ENCODE results near the gene CNPPD1.

Gene CNPPD1

DNA sequence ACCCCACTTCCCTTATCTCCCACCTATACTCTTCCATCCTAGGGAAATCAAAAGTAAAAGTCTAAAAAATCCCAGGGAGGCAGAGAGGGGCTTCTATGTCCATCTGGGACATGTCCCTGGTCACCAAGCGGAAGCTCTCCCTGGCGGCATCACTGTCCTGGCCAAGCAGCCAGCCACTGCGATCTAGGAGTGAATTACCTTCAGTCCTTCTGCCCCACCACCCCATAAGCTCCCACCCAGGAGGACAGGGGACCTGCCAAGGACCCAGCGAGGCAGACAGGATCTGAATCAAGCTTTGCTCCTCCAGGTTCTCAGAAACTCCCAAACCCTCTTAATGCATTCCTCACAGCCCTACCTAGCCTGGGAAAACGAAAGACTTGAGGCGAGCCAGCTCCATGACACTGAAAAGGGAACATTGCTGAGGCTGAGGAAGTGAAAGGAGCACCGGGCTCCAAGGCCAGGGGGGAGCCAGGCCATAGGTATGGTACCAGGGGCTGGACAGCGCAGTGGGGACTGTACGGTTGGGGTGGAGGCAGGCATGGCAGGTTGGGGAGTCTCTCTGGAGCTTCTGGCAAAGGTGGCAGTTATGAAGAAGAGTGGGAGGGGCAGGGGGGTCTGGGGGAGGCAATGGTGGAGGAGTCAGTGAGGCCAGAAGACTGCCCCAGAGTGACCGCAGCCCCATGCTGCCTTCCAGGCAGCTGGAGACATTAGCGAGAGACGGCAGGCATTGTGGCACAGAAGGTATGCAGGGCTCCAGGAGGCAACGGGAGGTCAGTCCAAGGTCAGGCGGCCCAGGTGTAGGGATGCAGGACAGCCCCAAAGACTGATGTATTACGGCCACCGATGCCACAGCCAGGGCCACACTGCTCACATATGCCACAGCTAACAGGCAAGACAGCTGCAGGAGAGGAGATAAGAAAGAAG is 4.2 kb downstream of the CNPPD1 start:
- H3K4me1 ChIP-seq (ENCODE audit: control insufficient read depth in 5 of 5, insufficient read depth in 5 of 5, low read length in 5 of 5): peaks cover 4 to 39% (median 21%) of the 10 kb centered on the region in 5 donors
- peaks cover 0 to 38% (median 32%) of the 10 kb centered on the region in 5 donors for H3K36me3 ChIP-seq (ENCODE audit: control insufficient read depth in 5 of 5, insufficient read depth in 5 of 5, low read length in 5 of 5)
- no peak overlapping the region for H3K4me3 ChIP-seq (ENCODE audit: low read depth in 1 of 5, low read length in 5 of 5)
- no peak overlapping the region for H3K9ac ChIP-seq (ENCODE audit: low read length in 5 of 5)
- H3K27ac ChIP-seq (ENCODE audit: low read depth, low read length): peak overlapping the region; percentile 71
- no peaks in the 10 kb centered on the region for H3K27me3 ChIP-seq (ENCODE audit: control insufficient read depth in 5 of 5, insufficient read depth in 4 of 5, low read length in 5 of 5)
- no peaks in the 10 kb centered on the region for H3K9me3 ChIP-seq (ENCODE audit: control insufficient read depth in 5 of 5, low read length in 5 of 5)

DNA sequence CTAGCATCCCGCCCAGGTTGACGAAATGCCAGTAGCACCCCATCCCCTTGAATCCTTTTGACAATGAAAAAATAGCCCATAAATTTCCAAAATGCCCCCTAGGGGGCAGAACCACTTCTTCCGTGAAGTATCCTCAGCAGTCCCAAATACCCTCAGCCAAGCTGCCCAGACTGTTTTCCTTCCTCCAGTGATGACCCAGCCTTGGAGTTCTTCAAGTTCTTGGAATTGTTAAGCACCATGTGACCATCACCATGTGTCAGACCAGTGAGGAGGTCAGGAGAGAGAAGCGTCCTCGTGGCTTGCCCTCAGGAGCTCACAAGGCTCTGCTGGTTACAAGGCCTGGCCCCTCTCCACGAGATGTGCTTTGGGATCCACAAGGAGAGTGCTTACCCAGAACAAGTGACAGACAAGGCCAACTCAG is 5.5 kb downstream of the CNPPD1 start:
- H3K27ac ChIP-seq (ENCODE audit: low read depth, low read length): peak overlapping the region; percentile 71
- H3K4me1 ChIP-seq (ENCODE audit: control insufficient read depth in 5 of 5, insufficient read depth in 5 of 5, low read length in 5 of 5): peaks cover 3 to 27% (median 18%) of the 10 kb centered on the region in 5 donors
- H3K4me3 ChIP-seq (ENCODE audit: low read depth in 1 of 5, low read length in 5 of 5): no peak overlapping the region
- H3K36me3 ChIP-seq (ENCODE audit: control insufficient read depth in 5 of 5, insufficient read depth in 5 of 5, low read length in 5 of 5): peaks cover 0 to 38% (median 32%) of the 10 kb centered on the region in 5 donors
- no peaks in the 10 kb centered on the region for H3K27me3 ChIP-seq (ENCODE audit: control insufficient read depth in 5 of 5, insufficient read depth in 4 of 5, low read length in 5 of 5)
- H3K9ac ChIP-seq (ENCODE audit: low read length in 5 of 5): peak overlapping the region in 4 of 5 donors; percentile 3 to 48 (median 30)
- H3K9me3 ChIP-seq (ENCODE audit: control insufficient read depth in 5 of 5, low read length in 5 of 5): no peaks in the 10 kb centered on the region

- Histone ChIP-seq H3K4me1 (ENCODE audit: control insufficient read depth in 5 of 5, insufficient read depth in 5 of 5, low read length in 5 of 5) (peaks cover 3 to 17% (median 9%) of the 10 kb centered on the region in 5 donors), H3K27me3 (ENCODE audit: control insufficient read depth in 5 of 5, insufficient read depth in 4 of 5, low read length in 5 of 5) (no peaks in the 10 kb centered on the region), H3K4me3 (ENCODE audit: low read depth in 1 of 5, low read length in 5 of 5) (no peak within 1 kb of the TSS), H3K9ac (ENCODE audit: low read length in 5 of 5) (peak within 1 kb of the TSS in 1 of 5 donors; percentile 1), H3K36me3 (ENCODE audit: control insufficient read depth in 5 of 5, insufficient read depth in 5 of 5, low read length in 5 of 5) (peaks cover 0 to 38% (median 32%) of the 10 kb centered on the region in 5 donors), H3K9me3 (ENCODE audit: control insufficient read depth in 5 of 5, low read length in 5 of 5) (no peaks in the 10 kb centered on the region), H3K27ac (ENCODE audit: low read depth, low read length) (peak within 1 kb of the TSS; percentile 71)
These were observed 6.6 kb downstream of the CNPPD1 start, which contains the start of gene SLC23A3 for GRCh38 chr2:219169930-219170654. SLC23A3 (minus strand) TSS chr2:219170029; CDS start chr2:219169984, 45 bp downstream.

DNA sequence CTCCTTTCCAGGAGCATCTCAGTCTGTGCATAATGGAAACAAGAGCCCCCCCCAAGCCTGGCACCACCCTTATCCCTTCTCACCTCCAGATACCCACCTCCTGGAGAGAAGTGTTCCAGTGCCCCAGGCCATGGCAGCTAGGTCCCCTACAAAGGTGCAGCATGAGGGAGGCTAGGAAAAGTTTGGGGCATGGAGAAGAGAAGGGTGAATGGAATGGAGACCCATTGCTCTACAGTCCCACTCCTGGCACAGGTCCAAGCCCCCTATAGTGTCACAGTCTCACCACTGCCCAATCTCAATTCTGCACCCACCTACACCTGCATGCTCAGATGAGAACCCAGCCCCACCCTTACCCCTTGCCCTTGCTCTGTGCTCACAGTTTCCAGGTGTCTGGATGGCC is 7.8 kb downstream of the CNPPD1 start:
- peak overlapping the region in 1 of 5 donors; percentile 1 for H3K9ac ChIP-seq (ENCODE audit: low read length in 5 of 5)
- no peaks in the 10 kb centered on the region for H3K27me3 ChIP-seq (ENCODE audit: control insufficient read depth in 5 of 5, insufficient read depth in 4 of 5, low read length in 5 of 5)
- no peak overlapping the region for H3K27ac ChIP-seq (ENCODE audit: low read depth, low read length)
- no peak overlapping the region for H3K4me3 ChIP-seq (ENCODE audit: low read depth in 1 of 5, low read length in 5 of 5)
- H3K4me1 ChIP-seq (ENCODE audit: control insufficient read depth in 5 of 5, insufficient read depth in 5 of 5, low read length in 5 of 5): peaks cover 3 to 10% (median 6%) of the 10 kb centered on the region in 5 donors
- H3K9me3 ChIP-seq (ENCODE audit: control insufficient read depth in 5 of 5, low read length in 5 of 5): no peaks in the 10 kb centered on the region
- H3K36me3 ChIP-seq (ENCODE audit: control insufficient read depth in 5 of 5, insufficient read depth in 5 of 5, low read length in 5 of 5): peaks cover 0 to 26% (median 20%) of the 10 kb centered on the region in 5 donors

DNA sequence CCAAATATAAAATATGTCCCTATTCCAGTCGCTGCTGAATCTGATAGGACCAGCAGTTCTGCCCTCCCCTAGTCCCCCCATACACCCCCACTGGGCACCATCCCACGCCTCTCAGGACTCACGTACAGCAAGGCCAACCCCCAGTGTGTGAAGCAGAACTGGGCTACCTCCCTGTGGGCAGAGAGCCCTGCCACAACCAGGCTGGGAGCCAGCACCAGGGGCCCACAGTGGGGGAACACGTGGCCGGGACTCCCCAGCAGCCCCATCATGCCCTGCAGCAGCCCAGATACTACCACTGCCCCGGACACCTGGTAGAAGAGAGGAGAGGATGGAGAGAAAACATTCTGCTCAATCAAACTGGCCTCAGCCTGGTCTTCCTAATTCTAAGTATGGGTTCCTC is 8.2 kb downstream of the CNPPD1 start:
- peaks cover 0 to 22% (median 16%) of the 10 kb centered on the region in 5 donors for H3K36me3 ChIP-seq (ENCODE audit: control insufficient read depth in 5 of 5, insufficient read depth in 5 of 5, low read length in 5 of 5)
- peaks cover 3 to 10% (median 6%) of the 10 kb centered on the region in 5 donors for H3K4me1 ChIP-seq (ENCODE audit: control insufficient read depth in 5 of 5, insufficient read depth in 5 of 5, low read length in 5 of 5)
- H3K27ac ChIP-seq (ENCODE audit: low read depth, low read length): no peak overlapping the region
- no peak overlapping the region for H3K4me3 ChIP-seq (ENCODE audit: low read depth in 1 of 5, low read length in 5 of 5)
- no peak overlapping the region for H3K9ac ChIP-seq (ENCODE audit: low read length in 5 of 5)
- H3K27me3 ChIP-seq (ENCODE audit: control insufficient read depth in 5 of 5, insufficient read depth in 4 of 5, low read length in 5 of 5): no peaks in the 10 kb centered on the region
- H3K9me3 ChIP-seq (ENCODE audit: control insufficient read depth in 5 of 5, low read length in 5 of 5): no peaks in the 10 kb centered on the region

- Histone ChIP-seq H3K9me3 (ENCODE audit: control insufficient read depth in 5 of 5, low read length in 5 of 5) (no peaks in the 10 kb centered on the region), H3K4me1 (ENCODE audit: control insufficient read depth in 5 of 5, insufficient read depth in 5 of 5, low read length in 5 of 5) (peaks cover 3 to 10% (median 6%) of the 10 kb centered on the region in 5 donors), H3K9ac (ENCODE audit: low read length in 5 of 5) (no peak overlapping the region), H3K27me3 (ENCODE audit: control insufficient read depth in 5 of 5, insufficient read depth in 4 of 5, low read length in 5 of 5) (no peaks in the 10 kb centered on the region), H3K36me3 (ENCODE audit: control insufficient read depth in 5 of 5, insufficient read depth in 5 of 5, low read length in 5 of 5) (peaks cover 0 to 17% (median 11%) of the 10 kb centered on the region in 5 donors), H3K27ac (ENCODE audit: low read depth, low read length) (no peak overlapping the region), H3K4me3 (ENCODE audit: low read depth in 1 of 5, low read length in 5 of 5) (no peak overlapping the region)
These were observed 8.7 kb downstream of the CNPPD1 start for GRCh38 chr2:219167997-219168396.

DNA sequence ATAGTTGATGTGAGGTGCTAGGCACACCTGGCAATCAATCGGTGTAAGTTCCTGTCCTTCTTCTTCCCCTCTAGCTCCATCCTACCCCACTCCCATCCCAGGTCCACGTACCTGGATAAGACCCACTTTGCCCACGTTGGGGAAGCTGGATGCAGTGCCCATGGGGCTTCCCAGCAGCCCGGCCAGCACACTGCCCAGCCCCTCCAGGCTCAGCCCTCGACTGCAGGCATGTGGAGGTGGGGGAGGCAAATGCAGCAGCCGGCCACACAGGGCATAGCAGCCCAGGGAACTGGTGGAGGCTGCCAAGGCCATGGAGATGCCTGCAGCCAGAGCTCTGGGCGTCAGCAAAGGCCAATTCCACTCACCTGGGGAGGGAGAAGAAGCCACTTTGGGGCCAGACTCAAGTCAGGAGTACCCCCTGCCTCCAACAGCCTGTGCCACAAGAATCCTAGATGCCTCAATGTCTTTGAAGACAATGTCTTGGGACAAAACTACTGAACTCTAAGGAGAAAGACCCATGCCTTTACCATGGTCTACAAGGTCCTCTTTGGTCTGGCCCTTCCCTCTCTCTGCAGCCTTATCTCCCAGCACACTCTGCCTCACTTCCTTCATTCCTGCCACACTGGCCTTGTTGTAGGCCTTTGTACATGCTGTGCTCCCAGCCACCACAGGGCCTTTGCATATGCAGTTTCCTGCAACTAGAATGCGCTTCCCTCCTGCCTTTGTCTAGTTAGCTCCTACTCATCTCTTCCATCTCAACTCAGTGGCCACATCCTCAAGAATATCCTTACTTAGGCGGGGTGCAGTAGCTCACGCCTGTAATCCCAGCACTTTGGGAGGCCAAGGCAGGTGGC is 11.4 kb downstream of the CNPPD1 start:
- Histone ChIP-seq H3K4me3 (ENCODE audit: low read depth in 1 of 5, low read length in 5 of 5) (no peak overlapping the region), H3K4me1 (ENCODE audit: control insufficient read depth in 5 of 5, insufficient read depth in 5 of 5, low read length in 5 of 5) (peaks cover 2 to 6% (median 5%) of the 10 kb centered on the region in 5 donors), H3K36me3 (ENCODE audit: control insufficient read depth in 5 of 5, insufficient read depth in 5 of 5, low read length in 5 of 5) (no peaks in the 10 kb centered on the region)

GRCh38 chr2:219163156-219163555 is 13.6 kb downstream of the CNPPD1 start:
- H3K4me3 ChIP-seq (ENCODE audit: low read depth in 1 of 5, low read length in 5 of 5): no peak overlapping the region
- no peaks in the 10 kb centered on the region for H3K27me3 ChIP-seq (ENCODE audit: control insufficient read depth in 5 of 5, insufficient read depth in 4 of 5, low read length in 5 of 5)
- no peaks in the 10 kb centered on the region for H3K36me3 ChIP-seq (ENCODE audit: control insufficient read depth in 5 of 5, insufficient read depth in 5 of 5, low read length in 5 of 5)
- H3K4me1 ChIP-seq (ENCODE audit: control insufficient read depth in 5 of 5, insufficient read depth in 5 of 5, low read length in 5 of 5): peaks cover 2 to 13% (median 11%) of the 10 kb centered on the region in 5 donors
- no peak overlapping the region for H3K27ac ChIP-seq (ENCODE audit: low read depth, low read length)
- H3K9me3 ChIP-seq (ENCODE audit: control insufficient read depth in 5 of 5, low read length in 5 of 5): no peaks in the 10 kb centered on the region
- H3K9ac ChIP-seq (ENCODE audit: low read length in 5 of 5): no peak overlapping the region

More for the DNA sequence above, 11.4 kb downstream of the CNPPD1 start:
- Histone ChIP-seq H3K27ac (ENCODE audit: low read depth, low read length) (no peak overlapping the region), H3K9me3 (ENCODE audit: control insufficient read depth in 5 of 5, low read length in 5 of 5) (no peaks in the 10 kb centered on the region), H3K9ac (ENCODE audit: low read length in 5 of 5) (peak overlapping the region in 1 of 5 donors; percentile 43), H3K27me3 (ENCODE audit: control insufficient read depth in 5 of 5, insufficient read depth in 4 of 5, low read length in 5 of 5) (no peaks in the 10 kb centered on the region)

GRCh38 chr2:219161097-219161496 is 15.6 kb downstream of the CNPPD1 start:
- no peaks in the 10 kb centered on the region for H3K9me3 ChIP-seq (ENCODE audit: control insufficient read depth in 5 of 5, low read length in 5 of 5)
- H3K4me3 ChIP-seq (ENCODE audit: low read depth in 1 of 5, low read length in 5 of 5): peak overlapping the region; percentile 55 to 86 (median 80)
- H3K4me1 ChIP-seq (ENCODE audit: control insufficient read depth in 5 of 5, insufficient read depth in 5 of 5, low read length in 5 of 5): peaks cover 2 to 13% (median 11%) of the 10 kb centered on the region in 5 donors
- peak overlapping the region in 4 of 5 donors; percentile 17 to 89 (median 70) for H3K9ac ChIP-seq (ENCODE audit: low read length in 5 of 5)
- H3K27me3 ChIP-seq (ENCODE audit: control insufficient read depth in 5 of 5, insufficient read depth in 4 of 5, low read length in 5 of 5): no peaks in the 10 kb centered on the region
- H3K36me3 ChIP-seq (ENCODE audit: control insufficient read depth in 5 of 5, insufficient read depth in 5 of 5, low read length in 5 of 5): peaks cover 14 to 19% (median 15%) of the 10 kb centered on the region in 5 donors
- H3K27ac ChIP-seq (ENCODE audit: low read depth, low read length): peak overlapping the region; percentile 69
